Activated T-cell treated with anti-CD3 and anti-CD28 coated beads, Interleukin-2, amount 50 U/mL, for 1 hour (primary cell): ENCODE data around the gene SPTLC3.

ENCODE experiments used
- DNase-seq: peaks from one replicate; pipeline ENCODE4 v3.0.0-alpha.2; 2020

Gene SPTLC3

DNA sequence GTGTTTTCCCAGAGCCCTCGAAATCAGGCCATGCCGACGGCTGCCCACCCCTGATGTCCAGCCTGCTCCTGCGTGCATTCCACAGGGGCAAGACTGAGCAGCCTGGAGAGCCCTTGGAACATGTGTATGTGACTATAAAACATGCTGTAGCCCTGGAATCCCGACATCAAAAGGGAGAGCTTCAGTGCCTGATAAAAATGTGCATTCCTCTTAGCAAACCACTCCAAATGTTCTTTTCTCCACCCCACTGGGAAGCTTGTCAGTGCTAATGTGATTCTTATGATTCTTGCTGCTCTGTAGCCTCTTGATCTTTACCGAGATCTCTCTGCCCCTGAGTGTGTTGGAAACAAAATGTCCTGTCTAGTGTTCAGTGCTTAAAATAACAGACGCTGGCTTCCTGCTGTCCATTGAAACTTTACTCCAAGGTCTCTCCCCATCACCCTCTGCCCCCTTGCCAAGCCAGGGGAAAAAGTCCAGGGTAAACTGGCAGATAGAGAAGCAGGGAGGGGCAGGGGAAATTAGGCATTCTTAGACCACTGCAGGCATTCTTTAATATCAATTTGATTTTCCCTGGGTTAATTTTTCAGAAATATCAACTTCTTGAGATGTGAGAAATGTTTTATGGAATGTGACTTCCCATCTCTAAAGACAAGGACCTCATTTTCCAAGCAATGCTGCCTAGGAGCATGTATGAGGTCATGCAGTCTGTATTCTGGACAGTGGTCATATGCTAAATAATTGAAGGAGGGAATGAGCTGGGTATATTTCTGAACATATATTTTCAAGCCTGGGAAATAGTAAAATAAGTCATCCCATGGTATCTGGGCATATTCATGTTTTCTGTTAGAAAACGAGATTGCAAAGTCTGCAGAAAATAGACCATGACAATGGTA is 138.5 kb downstream of the SPTLC3 start:
- DNase-seq = no peak

- no peak for DNase-seq
Measured at GRCh38 chr20:13147971-13148370, 139.2 kb downstream of the SPTLC3 start.

DNA sequence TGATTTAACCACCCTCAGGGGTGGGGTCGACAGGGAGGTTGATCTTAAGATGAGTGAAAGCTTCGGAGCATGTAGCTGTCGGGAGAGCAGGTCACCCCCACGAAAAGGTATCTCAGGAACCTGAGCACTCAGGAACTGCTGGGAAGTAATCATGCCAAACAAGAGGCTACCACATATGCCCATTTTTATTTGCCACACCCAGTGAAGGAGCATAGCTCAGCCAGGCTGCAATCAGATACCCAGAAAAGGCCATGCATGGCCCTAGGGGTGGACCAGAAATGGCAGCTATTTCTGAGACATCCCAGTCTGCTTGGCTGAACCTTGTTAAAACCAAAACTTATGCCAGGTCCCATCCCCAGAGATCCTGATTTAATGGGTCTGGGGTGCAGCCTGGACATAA is 139.6 kb downstream of the SPTLC3 start:
- DNase-seq = no peak

DNA sequence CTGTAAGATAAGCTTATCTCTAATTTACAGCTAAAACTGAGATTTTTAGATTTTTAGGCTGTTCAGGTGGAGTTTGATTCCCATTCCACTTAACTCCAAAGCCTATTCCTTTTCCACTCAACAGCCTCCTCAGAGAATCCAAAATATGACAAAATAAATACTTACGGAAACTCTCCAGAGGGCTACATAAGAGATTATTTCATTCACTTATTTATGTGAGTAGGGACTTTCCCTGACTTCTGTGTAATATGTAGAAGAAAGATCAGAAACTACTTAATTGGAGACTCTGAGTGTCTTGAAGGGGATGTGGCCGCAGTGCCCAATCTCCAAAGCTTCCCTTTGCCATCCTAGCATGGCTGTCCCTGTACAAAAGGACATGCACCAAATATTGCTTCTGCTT is 140.2 kb downstream of the SPTLC3 start:
- no peak for DNase-seq

- DNase-seq = no peak
Measured at GRCh38 chr20:13149371-13150105, 140.8 kb downstream of the SPTLC3 start.

- no peak for DNase-seq
Measured at GRCh38 chr20:13158369-13158768, 149.6 kb downstream of the SPTLC3 start.

DNA sequence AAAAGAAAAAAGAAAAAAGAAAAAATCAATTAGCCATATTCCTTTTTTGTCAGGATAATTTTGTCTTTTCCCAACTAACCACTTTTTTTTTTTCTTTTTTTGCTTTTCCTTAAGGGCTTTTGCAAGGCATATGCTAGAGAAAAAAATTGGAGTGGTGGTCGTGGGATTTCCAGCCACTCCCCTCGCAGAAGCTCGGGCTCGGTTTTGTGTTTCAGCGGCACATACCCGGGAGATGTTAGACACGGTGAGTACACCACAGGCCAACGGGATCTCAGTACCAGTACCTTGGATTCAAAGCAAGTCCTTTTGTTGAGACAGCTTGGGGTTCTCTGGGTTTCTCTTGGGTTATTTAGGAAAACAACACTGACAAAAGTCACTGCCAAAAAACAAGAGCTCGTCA is 151.1 kb downstream of the SPTLC3 start:
- no peak for DNase-seq

- DNase-seq = no peak
Measured at GRCh38 chr20:13165203-13165602, 156.4 kb downstream of the SPTLC3 start.

DNA sequence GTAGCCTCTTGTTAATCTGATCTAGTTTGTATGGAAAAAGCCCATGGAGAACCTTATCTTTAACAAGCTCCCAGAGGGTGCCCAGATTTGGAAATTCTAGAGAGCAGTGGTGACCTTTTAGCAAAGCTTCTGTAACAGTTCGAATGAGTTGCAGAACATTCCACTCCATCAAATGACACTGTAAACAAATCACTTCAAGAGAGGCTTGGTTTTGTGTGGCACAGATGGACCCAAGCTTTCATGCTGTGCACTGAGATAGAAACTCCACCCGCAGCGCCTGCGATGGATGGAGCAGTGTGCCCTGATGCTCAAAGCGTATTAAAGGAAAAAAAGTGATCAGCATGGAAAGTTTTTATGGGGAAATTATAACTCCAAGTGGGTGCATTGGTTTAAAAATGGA is 157.2 kb downstream of the SPTLC3 start:
- DNase-seq = no peak

- DNase-seq = no peak
Measured at GRCh38 chr20:13166437-13166836, 157.7 kb downstream of the SPTLC3 start.

GRCh38 chr20:13169086-13169485 is 160.3 kb downstream of the SPTLC3 start:
- DNase-seq = no peak

- DNase-seq = no peak
Measured at GRCh38 chr20:13170771-13171170, 162.0 kb downstream of the SPTLC3 start.

- DNase-seq = no peak
Measured at GRCh38 chr20:13173201-13173600, 164.4 kb downstream of the SPTLC3 start.

- DNase-seq = no peak
Measured at GRCh38 chr20:13174402-13174801, 165.6 kb downstream of the SPTLC3 start.

DNA sequence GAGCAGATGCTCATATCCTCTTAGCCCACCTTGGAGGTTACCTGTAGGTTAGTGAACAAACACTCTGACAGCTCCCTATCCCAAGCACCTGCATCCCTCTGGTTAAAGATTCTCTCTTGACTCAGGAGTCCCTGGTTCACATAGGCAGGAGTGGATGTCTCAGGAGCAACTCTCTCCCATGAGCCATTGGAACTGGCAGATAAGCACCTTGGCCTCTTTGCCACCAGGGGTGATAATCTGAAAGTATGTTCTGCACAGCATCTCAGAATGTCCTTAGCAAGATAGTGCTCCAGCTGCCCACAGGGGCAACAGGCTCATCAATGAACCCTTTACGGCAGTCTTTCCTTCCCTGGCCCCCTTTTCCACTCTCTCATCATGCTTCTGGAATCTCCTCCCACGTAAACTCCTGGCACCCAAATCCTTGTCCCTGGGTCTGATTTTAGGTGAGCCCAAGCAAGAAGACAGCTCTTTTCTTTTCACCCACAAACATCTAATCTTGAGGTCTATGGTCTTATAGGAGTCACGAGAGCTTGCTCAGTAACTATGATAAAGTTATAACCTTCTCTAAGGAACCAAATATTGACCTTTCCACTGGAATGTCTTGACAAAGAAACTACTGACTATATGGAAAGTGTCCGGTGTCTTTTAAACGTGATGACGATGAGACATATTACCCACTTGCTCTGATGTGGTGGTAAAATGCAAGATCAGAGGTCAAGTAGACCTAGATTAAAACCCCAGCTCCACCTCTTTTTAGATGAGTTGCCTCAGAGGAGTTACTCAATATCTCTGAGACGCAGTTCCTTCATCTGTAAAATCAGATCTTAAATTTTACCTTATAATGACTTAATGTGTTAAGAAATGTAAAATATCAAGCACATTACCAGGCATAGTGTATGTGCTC is 172.5 kb downstream of the SPTLC3 start:
- DNase-seq = no peak

GRCh38 chr20:13183005-13183404 is 174.2 kb downstream of the SPTLC3 start:
- DNase-seq = no peak

GRCh38 chr20:13186043-13186774 is 177.4 kb downstream of the SPTLC3 start:
- no peak for DNase-seq

DNA sequence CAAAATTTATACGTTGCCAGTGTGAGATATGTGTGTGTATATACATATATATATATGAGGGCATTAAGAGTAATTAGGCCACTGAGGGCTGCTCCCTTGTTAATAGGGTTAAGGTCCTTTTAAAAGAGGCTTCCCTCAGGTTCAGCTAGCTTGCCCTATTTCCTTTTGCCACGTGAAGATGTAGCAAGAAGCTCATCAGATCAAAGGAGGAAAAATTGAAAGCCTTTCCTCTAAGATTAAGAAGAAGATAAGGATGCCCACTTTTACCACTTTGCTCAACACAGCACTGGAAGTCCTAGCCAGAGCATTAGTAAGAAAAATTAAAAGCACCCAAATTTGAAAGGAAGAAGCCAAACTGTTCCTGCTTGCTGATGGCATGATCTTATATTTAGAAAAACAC is 179.1 kb downstream of the SPTLC3 start:
- no peak for DNase-seq

GRCh38 chr20:13199279-13199678 is 190.5 kb downstream of the SPTLC3 start:
- no peak for DNase-seq

DNA sequence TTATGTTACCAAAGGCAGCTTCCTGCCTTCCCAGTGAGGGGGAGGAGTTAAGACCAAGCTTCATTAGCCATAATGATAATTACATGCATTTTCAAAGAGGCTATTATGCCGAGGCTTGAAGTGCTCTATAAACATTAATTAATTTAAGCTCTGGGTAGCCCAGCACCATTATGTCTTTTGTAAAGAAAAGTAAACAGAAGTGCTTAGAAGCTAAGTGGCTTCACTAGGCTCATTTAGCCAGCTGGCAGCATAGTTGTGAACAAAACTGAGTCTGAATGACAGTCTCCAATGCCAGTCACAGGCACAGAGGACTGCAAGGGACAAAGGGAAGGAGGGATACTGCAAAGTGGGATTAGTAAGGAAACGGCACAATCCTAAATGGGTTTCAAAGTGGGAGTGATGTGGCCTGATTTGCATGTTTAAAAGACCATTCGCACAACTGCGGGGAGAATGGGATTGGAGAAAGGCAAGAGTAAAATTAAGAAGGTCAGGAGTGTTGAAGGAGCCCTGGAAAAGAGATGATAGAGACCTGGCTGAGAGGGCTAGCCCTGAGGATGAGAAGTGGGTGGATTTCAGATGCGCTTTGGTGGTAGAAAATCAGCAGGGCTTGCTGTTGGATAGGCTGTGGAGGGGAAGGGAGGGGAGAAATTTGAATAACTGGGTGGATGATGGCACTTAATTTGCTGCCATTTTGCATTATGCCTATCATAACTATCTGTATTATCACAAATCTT is 192.2 kb downstream of the SPTLC3 start:
- no peak for DNase-seq

- no peak for DNase-seq
Measured at GRCh38 chr20:13202565-13202964, 193.8 kb downstream of the SPTLC3 start.

DNA sequence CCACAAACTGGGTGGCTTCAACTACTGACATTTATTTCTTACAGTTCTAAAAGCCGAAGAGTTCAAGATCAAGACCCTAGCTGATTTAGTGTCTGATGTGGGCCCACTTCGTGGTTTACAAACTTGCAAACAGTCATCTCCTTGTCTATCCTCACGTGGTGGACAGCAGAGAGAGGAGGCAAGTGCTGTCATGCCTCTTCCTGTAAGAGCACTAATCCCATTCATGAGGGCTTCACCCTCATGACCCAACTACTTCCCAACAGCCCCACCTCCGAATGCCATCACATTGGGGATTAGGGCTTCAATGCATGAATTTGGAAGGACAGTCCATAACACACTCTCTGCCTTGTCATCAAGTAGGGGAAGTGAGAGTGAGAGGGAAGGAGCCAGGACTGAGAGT is 196.7 kb downstream of the SPTLC3 start:
- DNase-seq = no peak
